Measurements from ENCODE around the gene RCAN2. TPM values are rescaled to one million over a fixed set of nuclear protein-coding genes. Genes with fewer than 3 reads are reported as not detected.
"Not testable (repeated sequence)": the region's sequence is repeated elsewhere in the genome, so short reads cannot be mapped to it uniquely, and the experiment has no call there.

RCAN2 gene
- total RNA-seq, 1 experiment from 2014 or later, result not detected

GRCh38 chr6:46407776-46408530 is 83.3 kb downstream of the RCAN2 start:
- no peaks in the 10 kb centered on the region for H3K36me3 ChIP-seq (ENCODE audit: insufficient read depth, low read length, poor library complexity, severe bottlenecking)
- BruUV-seq (replicated peaks), result no TSS peak
- ChIA-PET POLR2A (ENCODE audit: low non-redundant PET) (no interaction called here), CTCF (interaction anchor here (0.8 kb wide), 1 partner anchor 15 kb away, joined by 3 read pairs; no protein-coding TSS in a partner anchor)
- TF ChIP-seq CTCF (conservative IDR thresholded peaks at IDR 0.05; ENCODE audit: low read depth, low read length), result no peak
- TF ChIP-seq EZH2 (IDR thresholded peaks at IDR 0.05; ENCODE audit: borderline replicate concordance, low read depth, low read length, poor library complexity, severe bottlenecking), result no peak
- peaks cover 31% of the 10 kb centered on the region for H3K27me3 ChIP-seq (replicated peaks; ENCODE audit: insufficient read depth, low read depth, low read length, poor library complexity)
- H3K4me3 ChIP-seq (ENCODE audit: low read depth, low read length, poor library complexity, severe bottlenecking), result no peak overlapping the region
- no peaks in the 10 kb centered on the region for H3K4me1 ChIP-seq (ENCODE audit: insufficient read depth, low read length, poor library complexity, severe bottlenecking)
- DNase-seq (ENCODE audit: low spot score), result no peak
- no peaks in the 10 kb centered on the region for H3K9me3 ChIP-seq (ENCODE audit: low read depth, low read length, poor library complexity, severe bottlenecking)
- intact Hi-C loops (cut with micrococcal nuclease; ENCODE audit: unreplicated experiment), result no loop called here
- H3K27ac ChIP-seq (ENCODE audit: low read depth, low read length, poor library complexity, severe bottlenecking), result no peak overlapping the region

- ChIA-PET CTCF (no interaction called here), POLR2A (ENCODE audit: low non-redundant PET) (no interaction called here)
- no peak overlapping the region for H3K4me3 ChIP-seq (ENCODE audit: low read depth, low read length, poor library complexity, severe bottlenecking)
- intact Hi-C loops (cut with micrococcal nuclease; ENCODE audit: unreplicated experiment), result no loop called here
- H3K27me3 ChIP-seq (replicated peaks; ENCODE audit: insufficient read depth, low read depth, low read length, poor library complexity), result peaks cover 25% of the 10 kb centered on the region
- BruUV-seq (replicated peaks), result no TSS peak
- no peak overlapping the region for H3K27ac ChIP-seq (ENCODE audit: low read depth, low read length, poor library complexity, severe bottlenecking)
- TF ChIP-seq CTCF (conservative IDR thresholded peaks at IDR 0.05; ENCODE audit: low read depth, low read length) (no peak), EZH2 (IDR thresholded peaks at IDR 0.05; ENCODE audit: borderline replicate concordance, low read depth, low read length, poor library complexity, severe bottlenecking) (no peak)
- no peaks in the 10 kb centered on the region for H3K4me1 ChIP-seq (ENCODE audit: insufficient read depth, low read length, poor library complexity, severe bottlenecking)
- no peak for DNase-seq (ENCODE audit: low spot score)
- no peaks in the 10 kb centered on the region for H3K9me3 ChIP-seq (ENCODE audit: low read depth, low read length, poor library complexity, severe bottlenecking)
- H3K36me3 ChIP-seq (ENCODE audit: insufficient read depth, low read length, poor library complexity, severe bottlenecking), result no peaks in the 10 kb centered on the region
Observed at GRCh38 chr6:46407246-46407645, 84.0 kb downstream of the RCAN2 start.

GRCh38 chr6:46405620-46406180 is 85.5 kb downstream of the RCAN2 start:
- POLR2A ChIA-PET (ENCODE audit: low non-redundant PET), result not testable (repeated sequence)

More at GRCh38 chr6:46405620-46406180, 85.5 kb downstream of the RCAN2 start:
- H3K4me3 ChIP-seq (ENCODE audit: low read depth, low read length, poor library complexity, severe bottlenecking); H3K36me3 ChIP-seq (ENCODE audit: insufficient read depth, low read length, poor library complexity, severe bottlenecking); BruUV-seq (replicated peaks); intact Hi-C loops (cut with micrococcal nuclease; ENCODE audit: unreplicated experiment); H3K4me1 ChIP-seq (ENCODE audit: insufficient read depth, low read length, poor library complexity, severe bottlenecking); H3K9me3 ChIP-seq (ENCODE audit: low read depth, low read length, poor library complexity, severe bottlenecking); CTCF ChIA-PET; DNase-seq (ENCODE audit: low spot score); H3K27ac ChIP-seq (ENCODE audit: low read depth, low read length, poor library complexity, severe bottlenecking): not testable (repeated sequence)
- peaks cover 25% of the 10 kb centered on the region for H3K27me3 ChIP-seq (replicated peaks; ENCODE audit: insufficient read depth, low read depth, low read length, poor library complexity)

All from A673 (cell line).